GM12892 (cell line): Measurements from ENCODE around the gene ADAMTS16.

Source experiments
- POLR2A ChIP-seq: IDR thresholded peaks from 2 replicates; pipeline ENCODE4 v1.6.1; 2011; ENCODE audit warnings: low read depth, low read length, control low read depth
- POLR2AphosphoS5 ChIP-seq: IDR thresholded peaks from 2 replicates; pipeline ENCODE4 v1.6.1; 2011; ENCODE audit warnings: low read depth, low read length, control low read depth
- TAF1 ChIP-seq: IDR thresholded peaks from 2 replicates; pipeline ENCODE4 v1.6.1; 2011; ENCODE audit warnings: low read depth, mild to moderate bottlenecking, control low read depth, low read length, borderline replicate concordance

- TF ChIP-seq POLR2AphosphoS5 (no peak), POLR2A (no peak), TAF1 (no peak)
Observed at GRCh38 chr5:5202321-5202720, 62.2 kb downstream of the ADAMTS16 start.
